HG03565 (cell line): ENCODE measurements around the gene ALDH3A2.

ENCODE experiments used
- ATAC-seq: cut with Tn5 transposase; IDR thresholded peaks from one replicate; pipeline ENCODE4 v1.9.1; 2021; ENCODE audit warnings: mild to moderate bottlenecking, moderate library complexity; ENCODE audit not compliant: unreplicated experiment

ALDH3A2 gene

GRCh38 chr17:19713901-19714361 is 65.4 kb downstream of the ALDH3A2 start:
- no peak for ATAC-seq

GRCh38 chr17:19714542-19715411 is 66.2 kb downstream of the ALDH3A2 start:
- no peak for ATAC-seq

GRCh38 chr17:19716108-19717030 is 67.8 kb downstream of the ALDH3A2 start, which contains the start of gene SLC47A2:
TSS of gene SLC47A2 (minus strand) at chr17:19716584. CDS start at chr17:19716555, 29 bp downstream.
- ATAC-seq, result no peak

GRCh38 chr17:19717031-19717360 is 68.4 kb downstream of the ALDH3A2 start:
- ATAC-seq, result no peak

- ATAC-seq, result no peak
Observed at GRCh38 chr17:19717411-19717908, 68.9 kb downstream of the ALDH3A2 start.

GRCh38 chr17:19718041-19718612 is 69.6 kb downstream of the ALDH3A2 start:
- no peak for ATAC-seq

- ATAC-seq, result no peak
Observed at GRCh38 chr17:19718613-19719354, 70.2 kb downstream of the ALDH3A2 start.

GRCh38 chr17:19719355-19720209 is 71.0 kb downstream of the ALDH3A2 start:
- ATAC-seq, result no peak

GRCh38 chr17:19720210-19720475 is 71.6 kb downstream of the ALDH3A2 start:
- no peak for ATAC-seq

- no peak for ATAC-seq
Observed at GRCh38 chr17:19720631-19721426, 72.3 kb downstream of the ALDH3A2 start.

- ATAC-seq, result no peak
Observed at GRCh38 chr17:19723964-19724363, 75.4 kb downstream of the ALDH3A2 start.

- no peak for ATAC-seq
Observed at GRCh38 chr17:19724501-19725420, 76.2 kb downstream of the ALDH3A2 start.

- no peak for ATAC-seq
Observed at GRCh38 chr17:19725486-19725885, 76.9 kb downstream of the ALDH3A2 start.

GRCh38 chr17:19726631-19727376 is 78.3 kb downstream of the ALDH3A2 start:
- ATAC-seq, result no peak
